ENCODE data around the gene ARMS2. TPM values are rescaled to one million over a fixed set of nuclear protein-coding genes. Genes with fewer than 3 reads are reported as not detected.

Gene ARMS2
- total RNA-seq, 1 experiment from 2014 or later, result not detected

GRCh38 chr10:122463466-122464249 lies 9.2 kb downstream of the ARMS2 start:
- no peak overlapping the region for H3K4me3 ChIP-seq
- no peaks in the 10 kb centered on the region for H3K36me3 ChIP-seq
- H3K9me3 ChIP-seq, result no peaks in the 10 kb centered on the region
- no peak for DNase-seq
- H3K27me3 ChIP-seq, result no peaks in the 10 kb centered on the region

- H3K9me3 ChIP-seq, result no peaks in the 10 kb centered on the region
- H3K27me3 ChIP-seq, result no peaks in the 10 kb centered on the region
- no peaks in the 10 kb centered on the region for H3K36me3 ChIP-seq
- DNase-seq, result no peak
- H3K4me3 ChIP-seq, result no peak overlapping the region
Observed at GRCh38 chr10:122464250-122464510, 9.7 kb downstream of the ARMS2 start.

- no peak for DNase-seq
- Histone ChIP-seq H3K9me3 (no peaks in the 10 kb centered on the region), H3K4me3 (no peak overlapping the region), H3K36me3 (no peaks in the 10 kb centered on the region), H3K27me3 (no peaks in the 10 kb centered on the region)
Observed at GRCh38 chr10:122464586-122464985, 10.1 kb downstream of the ARMS2 start.

GRCh38 chr10:122465401-122466040 lies 11.1 kb downstream of the ARMS2 start:
- Histone ChIP-seq H3K36me3 (no peaks in the 10 kb centered on the region), H3K4me3 (no peak overlapping the region), H3K9me3 (no peaks in the 10 kb centered on the region), H3K27me3 (no peaks in the 10 kb centered on the region)
- DNase-seq, result no peak

DNA sequence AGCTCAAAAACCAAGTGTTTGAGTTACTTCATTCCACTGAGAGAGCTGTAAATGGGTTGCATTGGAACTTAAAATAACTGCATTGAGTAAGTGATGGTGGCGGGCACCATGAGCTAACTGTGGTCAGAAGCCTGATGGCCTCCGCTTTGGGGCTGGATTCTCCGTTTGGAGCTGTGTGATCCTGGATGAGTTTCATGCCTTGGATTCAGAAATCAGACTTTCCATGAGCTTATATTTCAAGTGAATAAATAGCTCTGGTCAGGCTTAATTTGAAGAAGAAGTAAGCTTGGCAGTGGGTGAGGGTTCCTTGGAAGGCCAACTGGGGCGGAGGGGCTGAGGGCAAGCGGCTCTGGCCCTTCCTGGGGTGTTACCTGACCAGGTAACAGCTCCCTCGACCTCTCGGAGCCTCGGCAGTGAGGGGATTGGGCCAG lies 12.5 kb downstream of the ARMS2 start:
- Histone ChIP-seq H3K27me3 (no peaks in the 10 kb centered on the region), H3K36me3 (no peaks in the 10 kb centered on the region), H3K4me3 (no peak overlapping the region), H3K9me3 (no peaks in the 10 kb centered on the region)
- DNase-seq, result no peak

- Histone ChIP-seq H3K27me3 (no peaks in the 10 kb centered on the region), H3K36me3 (no peaks in the 10 kb centered on the region), H3K9me3 (no peaks in the 10 kb centered on the region), H3K4me3 (no peak overlapping the region)
- no peak for DNase-seq
Observed at GRCh38 chr10:122467701-122468100, 13.2 kb downstream of the ARMS2 start.

DNA sequence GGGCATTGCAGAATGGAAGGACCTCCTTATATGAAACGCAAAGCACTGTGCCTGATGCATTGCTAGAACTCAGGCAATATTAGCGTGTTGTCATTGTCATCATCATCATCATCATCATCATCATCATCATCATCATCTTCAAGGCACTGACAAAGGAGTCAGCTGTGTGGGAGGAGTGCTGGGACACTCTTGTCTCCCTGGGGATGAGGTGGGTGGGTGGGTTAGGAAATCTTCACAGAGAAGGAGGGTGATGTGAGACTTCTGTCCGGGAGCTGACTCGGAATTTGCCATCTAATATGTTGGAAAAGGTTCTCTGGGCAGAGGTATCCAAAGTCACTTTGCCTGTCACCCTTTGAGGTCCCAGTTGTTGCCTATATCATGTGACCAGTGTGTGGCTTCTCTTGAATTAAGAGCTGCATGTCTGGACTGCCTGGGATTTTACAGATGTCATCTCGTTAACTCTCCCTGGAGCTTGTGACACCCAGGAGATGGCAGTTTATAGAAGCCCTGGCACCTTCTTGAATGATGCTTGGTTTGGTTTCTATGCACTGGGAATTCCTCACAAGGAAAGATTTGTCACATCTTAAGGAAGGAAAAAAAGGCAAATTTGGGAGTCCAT lies 14.0 kb downstream of the ARMS2 start:
- H3K9me3 ChIP-seq, result no peaks in the 10 kb centered on the region
- H3K36me3 ChIP-seq, result no peaks in the 10 kb centered on the region
- no peak overlapping the region for H3K4me3 ChIP-seq
- no peaks in the 10 kb centered on the region for H3K27me3 ChIP-seq
- no peak for DNase-seq

GRCh38 chr10:122468926-122469781 lies 14.7 kb downstream of the ARMS2 start:
- Histone ChIP-seq H3K4me3 (no peak overlapping the region), H3K9me3 (no peaks in the 10 kb centered on the region), H3K36me3 (no peaks in the 10 kb centered on the region), H3K27me3 (no peaks in the 10 kb centered on the region)
- DNase-seq, result peak; percentile 78

- H3K4me3 ChIP-seq, result no peak overlapping the region
- no peaks in the 10 kb centered on the region for H3K27me3 ChIP-seq
Observed at GRCh38 chr10:122469848-122470247, 15.4 kb downstream of the ARMS2 start.

DNA sequence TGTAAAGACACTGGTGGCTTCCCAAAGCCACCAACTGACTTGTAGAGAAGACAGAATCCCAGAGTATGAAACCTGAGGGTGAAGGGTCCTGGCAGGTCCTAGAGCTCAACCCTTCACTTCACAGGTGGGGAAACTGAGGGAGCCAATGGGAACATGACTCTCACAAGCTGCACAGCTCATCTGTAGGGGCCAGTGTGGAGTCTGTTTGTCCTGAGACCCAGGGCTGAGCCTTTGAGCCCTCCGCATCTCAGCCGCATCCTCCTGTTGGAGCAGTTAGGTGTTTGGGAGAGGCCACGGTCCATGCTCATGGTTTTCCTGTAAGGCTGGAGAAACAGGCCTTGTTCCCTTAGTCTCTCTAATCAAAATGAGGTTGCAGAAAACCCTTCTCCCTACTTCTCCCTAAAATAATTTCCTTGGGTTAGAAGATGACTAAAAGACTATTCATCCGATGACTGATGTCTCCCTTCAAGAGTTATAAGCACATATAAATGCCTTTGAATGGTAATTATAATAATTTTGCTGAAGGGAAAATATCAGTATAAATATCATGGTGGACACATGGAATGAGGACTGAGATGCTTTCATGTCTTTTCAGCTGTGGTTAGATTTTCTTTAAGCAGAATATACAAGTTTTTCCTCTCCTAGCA lies 17.2 kb downstream of the ARMS2 start:
- Histone ChIP-seq H3K9me3 (no peaks in the 10 kb centered on the region), H3K27me3 (no peaks in the 10 kb centered on the region), H3K36me3 (no peaks in the 10 kb centered on the region), H3K4me3 (no peak overlapping the region)
- DNase-seq, result no peak

More at GRCh38 chr10:122469848-122470247, 15.4 kb downstream of the ARMS2 start:
- no peak for DNase-seq
- H3K9me3 ChIP-seq, result no peaks in the 10 kb centered on the region
- H3K36me3 ChIP-seq, result no peaks in the 10 kb centered on the region

GRCh38 chr10:122473116-122473515 lies 18.7 kb downstream of the ARMS2 start:
- no peak for DNase-seq
- H3K36me3 ChIP-seq, result no peaks in the 10 kb centered on the region
- no peak overlapping the region for H3K4me3 ChIP-seq
- H3K27me3 ChIP-seq, result no peaks in the 10 kb centered on the region
- H3K9me3 ChIP-seq, result no peaks in the 10 kb centered on the region

DNA sequence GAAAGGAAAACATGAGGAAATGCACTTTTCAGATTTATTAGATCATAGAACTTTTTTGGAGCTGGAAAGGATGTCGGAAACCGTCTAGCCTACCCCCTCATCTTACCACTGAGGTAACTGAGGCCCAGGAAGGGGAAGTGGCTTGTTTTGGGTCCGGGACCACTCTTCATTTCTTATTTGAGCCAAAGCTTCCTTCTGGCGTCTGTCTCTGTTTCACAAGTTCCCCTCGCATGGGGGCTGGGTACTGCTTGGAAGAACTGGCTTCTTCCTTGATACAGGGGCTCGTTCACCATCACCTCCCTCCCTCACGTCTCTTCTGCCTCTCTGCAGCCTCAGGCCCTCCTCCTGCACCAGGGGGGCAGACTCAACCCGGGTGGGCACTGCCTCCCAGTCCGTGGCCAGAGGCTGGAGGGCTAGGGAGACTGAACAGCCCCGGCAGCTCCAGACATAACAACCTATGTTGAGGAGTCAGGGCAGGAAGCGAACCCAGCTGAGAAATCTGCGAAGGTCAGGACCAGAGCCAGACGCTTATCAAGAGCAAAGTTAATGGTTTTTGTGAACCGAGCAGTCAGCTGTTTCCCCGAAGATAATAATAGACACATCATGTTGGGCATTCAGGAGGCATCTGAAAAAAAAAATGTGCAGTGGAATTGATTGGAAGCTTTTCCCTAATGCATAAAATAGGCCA lies 19.8 kb downstream of the ARMS2 start:
- Histone ChIP-seq H3K9me3 (no peaks in the 10 kb centered on the region), H3K4me3 (no peak overlapping the region), H3K36me3 (no peaks in the 10 kb centered on the region), H3K27me3 (no peaks in the 10 kb centered on the region)
- DNase-seq, result no peak

DNA sequence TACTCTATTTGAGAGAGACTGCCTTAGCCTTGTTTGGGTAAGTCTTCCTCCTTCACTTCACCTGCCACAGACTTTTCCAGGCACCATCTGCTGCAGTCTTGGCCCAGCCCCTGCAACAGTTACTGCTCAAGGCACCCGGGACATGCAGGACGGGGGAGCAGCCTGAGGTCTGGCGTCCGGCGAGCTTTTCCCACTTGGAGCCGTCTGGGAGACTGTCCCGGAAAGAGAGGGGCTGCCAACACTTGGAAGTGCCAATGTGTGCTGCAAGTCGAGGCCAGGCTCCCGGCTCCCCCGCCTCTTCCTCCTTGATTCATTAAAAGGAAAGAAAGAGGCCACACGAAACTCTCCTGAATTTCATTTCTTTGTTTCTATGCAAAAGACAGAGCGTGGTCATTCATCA lies 20.6 kb downstream of the ARMS2 start:
- DNase-seq, result peak; percentile 60
- no peak overlapping the region for H3K4me3 ChIP-seq

DNA sequence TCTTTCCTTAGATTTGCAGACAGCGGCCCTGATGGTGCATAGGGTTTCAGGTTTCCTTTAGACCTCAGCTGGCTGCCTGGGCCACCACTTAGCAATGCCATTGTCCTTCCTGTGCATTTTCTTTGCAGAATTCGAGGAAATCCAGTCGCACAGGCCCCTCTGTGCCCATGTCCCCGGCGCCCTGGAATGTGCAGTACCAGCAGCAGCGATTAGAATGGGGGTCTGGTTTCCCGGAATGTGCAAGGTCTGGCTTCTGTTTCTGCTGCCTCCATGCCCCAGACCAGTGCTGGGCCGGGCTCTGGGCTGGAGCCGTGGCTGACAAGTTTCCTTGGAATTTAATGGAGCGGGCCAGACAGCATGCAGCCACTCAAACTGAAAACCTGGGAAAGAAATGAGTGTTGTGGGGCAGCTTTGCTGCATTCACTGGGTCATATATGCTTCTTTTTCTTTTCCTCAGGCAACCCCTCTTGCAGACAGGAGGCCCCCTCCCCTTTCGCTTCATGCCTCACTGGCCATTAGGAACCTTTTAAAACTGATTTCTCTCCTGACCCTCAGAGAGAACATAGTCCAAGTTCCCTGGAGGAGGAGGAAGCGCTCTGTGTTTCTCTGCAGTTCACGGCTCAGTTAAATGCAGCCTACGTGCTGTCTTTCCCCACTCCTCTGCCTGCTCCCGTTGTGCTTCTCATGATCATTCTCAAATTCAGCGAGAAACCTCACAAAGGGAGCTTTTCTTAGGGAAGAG lies 21.3 kb downstream of the ARMS2 start:
- no peak for DNase-seq

More for the DNA sequence above, 20.6 kb downstream of the ARMS2 start:
- no peaks in the 10 kb centered on the region for H3K9me3 ChIP-seq
- H3K27me3 ChIP-seq, result no peaks in the 10 kb centered on the region
- H3K36me3 ChIP-seq, result no peaks in the 10 kb centered on the region

DNA sequence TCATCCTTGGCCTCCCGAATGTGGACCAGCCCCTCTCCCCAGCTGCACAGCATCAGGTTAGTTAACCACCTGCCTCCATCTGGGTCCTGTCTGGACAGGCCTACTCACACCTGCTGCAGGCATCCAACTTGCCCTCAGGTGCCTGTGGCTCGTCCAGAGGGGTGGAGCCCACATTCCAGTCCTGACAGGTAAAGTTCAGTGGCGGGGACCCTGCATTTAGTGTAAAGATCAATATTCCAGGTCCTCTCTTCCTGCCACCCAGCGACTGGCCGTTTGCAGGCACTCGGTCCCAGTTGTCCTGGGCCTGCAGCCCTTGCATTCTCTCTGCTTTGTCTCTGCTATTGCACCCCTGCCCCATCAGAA lies 21.9 kb downstream of the ARMS2 start:
- Histone ChIP-seq H3K27me3 (no peaks in the 10 kb centered on the region), H3K9me3 (no peaks in the 10 kb centered on the region), H3K4me3 (no peak overlapping the region), H3K36me3 (no peaks in the 10 kb centered on the region)
- no peak for DNase-seq

More for the DNA sequence above, 21.3 kb downstream of the ARMS2 start:
- H3K9me3 ChIP-seq, result no peaks in the 10 kb centered on the region
- no peaks in the 10 kb centered on the region for H3K27me3 ChIP-seq
- no peaks in the 10 kb centered on the region for H3K36me3 ChIP-seq
- H3K4me3 ChIP-seq, result no peak overlapping the region

DNA sequence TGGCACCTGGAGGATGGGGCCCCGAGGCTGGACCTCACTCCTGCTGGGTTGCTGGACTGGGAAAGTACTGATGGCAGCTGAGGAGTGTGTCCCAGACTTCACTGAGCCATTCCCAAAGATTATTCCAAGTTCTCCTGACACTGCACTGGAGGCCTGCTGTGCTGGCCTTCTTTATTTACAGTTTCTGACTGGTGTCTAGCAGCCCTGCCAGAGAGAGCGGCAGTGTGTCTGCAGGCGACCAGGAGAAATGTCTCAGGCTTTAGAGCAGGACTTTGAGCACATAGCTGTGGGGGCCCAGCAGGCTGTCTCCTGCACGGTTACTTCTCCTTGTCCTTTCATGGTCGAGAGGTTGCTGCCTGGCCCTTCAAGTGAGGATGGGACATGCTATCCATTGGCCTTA lies 23.0 kb downstream of the ARMS2 start:
- Histone ChIP-seq H3K9me3 (no peaks in the 10 kb centered on the region), H3K4me3 (no peak overlapping the region), H3K27me3 (no peaks in the 10 kb centered on the region), H3K36me3 (no peaks in the 10 kb centered on the region)
- no peak for DNase-seq

All from MG63 (cell line).